A673 (cell line): Measurements from ENCODE around the gene BAIAP2L1. TPM values are rescaled to one million over a fixed set of nuclear protein-coding genes. Genes with fewer than 3 reads are reported as not detected.

Experiments used
- BruUV-seq: library from RNA; stranded (reverse); fragments of 400-500 nt; replicated peaks from 2 replicates; lab custom pipeline; 2021; lab: Mats Ljungman, UMichigan
- CTCF ChIA-PET: fragments of 300-600 bp; sonication (Branson Sonifier 250); formaldehyde crosslinking; loops from one replicate; lab custom pipeline; 2022; ENCODE audit warnings: antibody characterized with exemption; lab: Charles Lee
- POLR2A ChIA-PET: fragments of 300-600 bp; sonication (Branson Sonifier 250); formaldehyde crosslinking; loops from one replicate; lab custom pipeline; 2022; ENCODE audit warnings: antibody characterized with exemption; ENCODE audit not compliant: low non-redundant PET; lab: Charles Lee
- DNase-seq: peaks from one replicate; pipeline ENCODE4 v3.0.0-alpha.2; 2015; ENCODE audit warnings: low spot score
- H3K27ac ChIP-seq: fragments of 200-600 bp; sonication (generic); 2 replicates; pipeline ENCODE4 v1.5.1; 2016; ENCODE audit warnings: mixed run types, low read depth, mild to moderate bottlenecking, mixed read lengths, antibody characterized with exemption, low read length; ENCODE audit not compliant: poor library complexity, severe bottlenecking
- H3K27me3 ChIP-seq: fragments of 200-600 bp; sonication (generic); replicated peaks from 2 replicates; pipeline ENCODE4 v1.6.1; 2017; ENCODE audit warnings: mixed run types, low read depth, mild to moderate bottlenecking, mixed read lengths, antibody characterized with exemption, low read length; ENCODE audit not compliant: insufficient read depth, poor library complexity
- H3K36me3 ChIP-seq: fragments of 200-600 bp; sonication (generic); 2 replicates; pipeline ENCODE4 v1.6.1; 2016; ENCODE audit warnings: mixed run types, mild to moderate bottlenecking, mixed read lengths, antibody characterized with exemption, low read length; ENCODE audit not compliant: insufficient read depth, poor library complexity, severe bottlenecking
- H3K4me1 ChIP-seq: fragments of 200-600 bp; sonication (generic); 2 replicates; pipeline ENCODE4 v1.6.1; 2017; ENCODE audit warnings: mixed run types, mild to moderate bottlenecking, mixed read lengths, antibody characterized with exemption, low read length; ENCODE audit not compliant: insufficient read depth, poor library complexity, severe bottlenecking
- H3K4me3 ChIP-seq: fragments of 200-600 bp; sonication (generic); 2 replicates; pipeline ENCODE4 v1.5.1; 2016; ENCODE audit warnings: low read depth, mixed run types, mild to moderate bottlenecking, mixed read lengths, low read length; ENCODE audit not compliant: poor library complexity, severe bottlenecking
- H3K9me3 ChIP-seq: fragments of 200-600 bp; sonication (generic); 2 replicates; pipeline ENCODE4 v1.6.1; 2016; ENCODE audit warnings: mixed run types, low read depth, mild to moderate bottlenecking, mixed read lengths, antibody characterized with exemption, low read length; ENCODE audit not compliant: poor library complexity, severe bottlenecking
- CTCF ChIP-seq: fragments of 300-800, 200-600 bp; sonication (generic); conservative IDR thresholded peaks from 2 replicates; pipeline ENCODE4 v1.5.1; 2017; ENCODE audit warnings: low read depth, mild to moderate bottlenecking, antibody characterized with exemption, low read length, moderate library complexity, mixed read lengths
- EZH2 ChIP-seq: fragments of 200-600 bp; sonication (generic); IDR thresholded peaks from 2 replicates; pipeline ENCODE4 v1.6.1; 2017; ENCODE audit warnings: borderline replicate concordance, low read depth, mild to moderate bottlenecking, mixed read lengths, antibody characterized with exemption, low read length; ENCODE audit not compliant: poor library complexity, severe bottlenecking
- intact Hi-C: fragments of 100-400 bp; cut with micrococcal nuclease; formaldehyde crosslinking; loops from one replicate; pipeline ENCODE4 v1.10.0; 2022; ENCODE audit not compliant: unreplicated experiment
- total RNA-seq: library from RNA; stranded (reverse); gene quantifications from 2 replicates; pipeline ENCODE4 v1.2.3, GENCODE V29; 2021

Gene BAIAP2L1
- total RNA-seq, 1 experiment from 2014 or later = 0.77 TPM

GRCh38 chr7:98241674-98242241 is 159.1 kb downstream of the BAIAP2L1 start:
- TF ChIP-seq CTCF (no peak), EZH2 (no peak)
- no peaks in the 10 kb centered on the region for H3K27me3 ChIP-seq
- DNase-seq = no peak
- no peaks in the 10 kb centered on the region for H3K9me3 ChIP-seq
- H3K27ac ChIP-seq = no peak overlapping the region
- ChIA-PET POLR2A (no interaction called here), CTCF (no interaction called here)
- intact Hi-C loops = no loop called here
- no peak overlapping the region for H3K4me3 ChIP-seq
- no TSS peak for BruUV-seq
- no peaks in the 10 kb centered on the region for H3K36me3 ChIP-seq
- no peaks in the 10 kb centered on the region for H3K4me1 ChIP-seq

Other genes with a start within 250 kb of the BAIAP2L1 start
- 0.64 and 1.3 TPM in 2 replicates for gene BHLHA15, start 189.7 kb downstream of the BAIAP2L1 start, total RNA-seq
- 21.2 and 25.9 TPM in 2 replicates for gene TECPR1, start 148.9 kb downstream of the BAIAP2L1 start, total RNA-seq
- 76.9 and 85.8 TPM in 2 replicates for gene BRI3, start 119.4 kb downstream of the BAIAP2L1 start, total RNA-seq
- 2.0 and 2.2 TPM in 2 replicates for gene NPTX2, start 216.2 kb upstream of the BAIAP2L1 start, total RNA-seq